Stimulated activated effector memory CD8-positive, alpha-beta T cell treated with anti-CD3 and anti-CD28 coated beads, Interleukin-12 subunit alpha, Interleukin-12 subunit beta, amount 100 ng/mL, for 72 hours (primary cell): Measurements from ENCODE around the gene SUPT16H.
"Not testable (repeated sequence)": the region's sequence is repeated elsewhere in the genome, so short reads cannot be mapped to it uniquely, and the experiment has no call there.

ENCODE experiments used
- ATAC-seq: fragments of 150-1000 bp; cut with Tn5 transposase; 2 replicates; pipeline ENCODE4 v1.10.0; 2021
- DNase-seq, 2 donors: peaks; one replicate each; pipeline ENCODE4 v3.0.0; 2021 to 2022; ENCODE audit warnings: low spot score in 2 of 2
- H3K27ac Mint-ChIP-seq: one replicate; pipeline ENCODE4 v1.8.0; 2022; ENCODE audit warnings: mild to moderate bottlenecking, mixed read lengths
- H3K36me3 Mint-ChIP-seq: one replicate; pipeline ENCODE4 v1.8.0; 2022; ENCODE audit warnings: mild to moderate bottlenecking, mixed read lengths
- H3K4me1 Mint-ChIP-seq: one replicate; pipeline ENCODE4 v1.8.0; 2022; ENCODE audit warnings: mixed read lengths
- H3K4me3 Mint-ChIP-seq: one replicate; pipeline ENCODE4 v1.8.0; 2022; ENCODE audit warnings: mild to moderate bottlenecking, mixed read lengths
- H3K9me3 Mint-ChIP-seq: one replicate; pipeline ENCODE4 v1.8.0; 2022; ENCODE audit warnings: mixed read lengths

Gene SUPT16H

DNA sequence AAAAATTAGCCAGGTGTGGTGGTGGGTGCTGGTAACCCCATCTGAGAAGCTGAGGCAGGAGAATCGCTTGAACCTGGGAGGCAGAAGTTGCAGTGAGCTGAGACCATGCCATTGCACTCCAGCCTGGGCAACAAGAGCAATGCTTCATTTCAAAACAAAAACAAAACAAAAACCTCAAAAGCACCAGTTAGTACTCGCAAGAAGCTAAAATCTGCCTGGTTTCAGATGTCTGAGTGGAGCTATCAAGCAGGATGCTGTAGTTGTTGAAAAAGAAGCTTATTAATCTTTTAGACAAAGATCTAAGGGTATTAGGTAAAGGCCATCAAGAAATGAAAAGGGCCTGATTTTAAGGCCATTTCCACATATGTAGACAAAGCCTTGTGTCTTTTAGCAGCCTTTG is 50.9 kb downstream of the SUPT16H start:
- DNase-seq (no peak), ATAC-seq (no peak)
- Mint-ChIP-seq H3K4me3 (no peak overlapping the region), H3K27ac (no peak overlapping the region), H3K36me3 (no peaks in the 10 kb centered on the region), H3K9me3 (no peaks in the 10 kb centered on the region), H3K4me1 (no peaks in the 10 kb centered on the region)

DNA sequence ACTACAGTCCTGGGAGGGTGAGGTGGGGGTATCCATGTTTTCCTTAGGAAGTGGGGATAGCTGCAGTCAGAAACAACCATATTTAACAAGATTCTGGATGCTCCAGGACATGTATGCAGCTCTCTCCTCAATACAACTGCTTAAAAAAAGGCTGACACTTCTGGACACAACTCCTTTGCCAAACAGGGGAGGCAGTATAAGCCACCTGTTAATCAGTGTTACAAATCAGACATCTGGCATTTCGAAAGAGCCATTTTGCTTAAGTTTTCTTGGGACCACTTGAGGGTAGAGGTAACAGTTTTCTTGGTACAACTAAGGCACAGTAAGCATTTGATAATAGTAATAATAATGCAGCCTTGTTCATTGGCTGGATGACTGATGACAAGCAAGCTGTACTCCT is 56.8 kb downstream of the SUPT16H start:
- no peak for ATAC-seq
- Mint-ChIP-seq H3K27ac (no peak overlapping the region), H3K9me3 (no peaks in the 10 kb centered on the region), H3K4me1 (no peaks in the 10 kb centered on the region), H3K4me3 (no peak overlapping the region), H3K36me3 (no peaks in the 10 kb centered on the region)
- DNase-seq: no peak

DNA sequence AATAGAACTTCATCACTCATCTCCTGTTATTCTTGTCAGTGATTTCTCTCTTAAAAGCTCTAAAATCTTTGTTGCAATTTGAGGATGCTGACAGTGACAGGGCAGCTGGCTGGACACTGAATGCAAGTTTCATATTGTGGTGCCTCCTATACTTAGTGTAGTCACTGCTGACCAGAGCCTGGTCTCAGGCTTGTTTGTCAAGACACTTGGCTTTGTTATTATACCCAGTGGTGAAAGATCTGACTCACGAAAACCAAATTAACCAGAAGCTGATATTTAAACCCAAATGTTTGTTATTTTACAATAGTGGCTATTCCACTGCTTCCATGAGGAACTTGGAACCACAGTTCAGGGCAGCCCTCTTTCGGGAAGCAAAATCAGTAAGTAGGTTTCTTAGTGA is 61.1 kb downstream of the SUPT16H start:
- ATAC-seq (no peak), DNase-seq (no peak)

DNA sequence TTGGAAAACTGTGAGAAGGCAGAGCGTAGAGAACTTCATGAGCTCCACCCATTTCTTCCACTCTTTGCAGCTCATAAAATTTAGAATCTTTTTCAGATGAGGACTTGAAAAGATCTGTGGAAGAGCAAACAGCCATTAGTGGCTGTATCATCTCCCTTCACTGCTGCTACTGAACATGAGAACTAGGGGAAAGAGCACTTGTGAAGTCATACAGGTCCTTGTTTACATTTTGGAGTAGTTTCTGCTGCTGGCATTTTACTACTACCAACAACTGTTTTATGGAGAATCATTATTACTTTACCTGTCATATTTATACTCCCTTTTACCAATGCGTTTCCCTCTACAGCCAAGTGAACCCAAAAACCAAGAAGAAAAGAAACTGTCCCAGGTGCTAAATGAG is 62.9 kb downstream of the SUPT16H start:
- no peak for DNase-seq
- H3K4me1 Mint-ChIP-seq: peaks cover 9% of the 10 kb centered on the region
- no peaks in the 10 kb centered on the region for H3K9me3 Mint-ChIP-seq
- no peak for ATAC-seq
- H3K27ac Mint-ChIP-seq: no peak overlapping the region
- H3K36me3 Mint-ChIP-seq: no peaks in the 10 kb centered on the region
- no peak overlapping the region for H3K4me3 Mint-ChIP-seq

More for the DNA sequence above, 61.1 kb downstream of the SUPT16H start:
- Mint-ChIP-seq H3K36me3 (no peaks in the 10 kb centered on the region), H3K9me3 (no peaks in the 10 kb centered on the region), H3K27ac (no peak overlapping the region), H3K4me1 (peaks cover 9% of the 10 kb centered on the region), H3K4me3 (no peak overlapping the region)

DNA sequence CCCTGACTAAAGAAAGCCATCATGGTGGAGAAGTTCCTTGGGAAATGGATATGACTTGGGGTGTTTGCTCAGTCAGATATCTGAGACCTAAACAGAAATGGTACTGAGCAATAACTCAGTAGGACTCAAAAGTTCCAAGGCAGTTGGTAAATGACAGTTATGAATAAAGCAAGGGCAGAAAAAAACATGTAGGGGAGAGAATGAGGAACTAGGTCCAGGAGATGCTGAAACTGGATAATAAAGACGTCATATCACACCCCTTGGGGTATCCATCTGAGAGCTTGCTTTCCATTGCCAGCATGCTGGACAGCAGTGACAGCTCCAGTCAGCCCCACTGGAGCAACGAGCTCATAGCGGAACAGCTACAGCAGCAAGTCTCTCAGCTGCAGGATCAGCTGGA is 66.4 kb downstream of the SUPT16H start:
- Mint-ChIP-seq H3K9me3 (no peaks in the 10 kb centered on the region), H3K36me3 (no peaks in the 10 kb centered on the region), H3K4me1 (peaks cover 9% of the 10 kb centered on the region), H3K27ac (no peak overlapping the region), H3K4me3 (no peak overlapping the region)
- ATAC-seq (peak; percentile 26), DNase-seq (no peak)

DNA sequence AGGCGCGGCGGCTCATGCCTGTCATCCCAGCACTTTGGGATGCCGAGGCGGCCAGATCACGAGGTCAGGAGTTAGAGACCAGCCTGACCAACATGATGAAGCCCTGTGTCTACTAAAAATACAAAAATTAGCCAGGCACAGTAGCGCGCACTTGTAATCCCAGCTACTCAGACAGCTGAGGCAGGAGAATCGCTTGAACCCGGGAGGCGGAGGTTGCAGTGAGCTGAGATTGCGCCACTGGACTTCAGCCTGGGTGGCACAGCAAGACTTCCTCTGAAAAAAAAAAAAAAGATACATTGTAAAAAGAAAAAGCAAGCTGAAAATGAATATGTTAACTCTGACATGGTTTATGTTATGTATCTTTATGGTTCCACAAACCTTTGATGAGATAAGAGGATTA is 70.3 kb downstream of the SUPT16H start:
- Mint-ChIP-seq H3K27ac (no peak overlapping the region), H3K9me3 (no peaks in the 10 kb centered on the region), H3K36me3 (no peaks in the 10 kb centered on the region), H3K4me3 (no peak overlapping the region), H3K4me1 (peaks cover 10% of the 10 kb centered on the region)
- ATAC-seq (no peak), DNase-seq (no peak)

DNA sequence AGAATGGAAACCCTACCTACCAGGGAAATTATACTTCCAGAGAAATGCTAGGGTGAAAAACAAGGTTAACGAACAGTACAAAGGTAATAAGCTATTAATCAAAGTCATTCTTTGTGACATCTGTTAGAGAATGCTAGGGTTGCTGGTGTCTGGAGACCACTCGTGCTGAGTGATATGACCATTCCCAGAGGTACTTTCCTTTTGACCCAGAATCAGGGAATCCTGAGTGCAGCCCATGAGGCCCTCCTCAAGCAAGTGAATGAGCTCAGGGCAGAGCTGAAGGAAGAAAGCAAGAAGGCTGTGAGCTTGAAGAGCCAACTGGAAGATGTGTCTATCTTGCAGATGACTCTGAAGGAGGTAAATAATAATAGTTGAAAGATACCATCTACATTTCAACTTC is 72.2 kb downstream of the SUPT16H start:
- Mint-ChIP-seq H3K4me3 (no peak overlapping the region), H3K9me3 (no peaks in the 10 kb centered on the region), H3K4me1 (peaks cover 16% of the 10 kb centered on the region), H3K36me3 (no peaks in the 10 kb centered on the region), H3K27ac (no peak overlapping the region)
- ATAC-seq (no peak), DNase-seq (no peak)

DNA sequence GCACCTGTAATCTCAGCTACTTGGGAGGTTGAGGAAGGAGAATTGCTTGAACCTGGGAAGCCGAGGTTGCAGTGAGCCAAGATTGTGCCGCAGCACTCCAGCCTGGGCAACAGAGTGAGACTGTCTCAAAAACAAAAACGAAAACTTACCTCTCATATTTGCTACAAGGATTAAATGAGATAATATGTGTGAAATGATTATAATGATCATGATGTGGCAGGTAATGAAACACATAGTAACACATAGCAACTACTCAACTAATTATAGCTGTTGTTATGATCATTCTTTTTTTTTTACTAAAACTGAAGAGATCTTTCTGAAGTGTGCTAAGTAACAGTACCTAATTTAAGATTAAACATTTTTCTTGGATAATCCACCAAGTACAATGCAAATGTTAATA is 73.9 kb downstream of the SUPT16H start:
- H3K4me3 Mint-ChIP-seq: no peak overlapping the region
- peaks cover 16% of the 10 kb centered on the region for H3K4me1 Mint-ChIP-seq
- no peak overlapping the region for H3K27ac Mint-ChIP-seq
- no peaks in the 10 kb centered on the region for H3K9me3 Mint-ChIP-seq
- H3K36me3 Mint-ChIP-seq: no peaks in the 10 kb centered on the region
- DNase-seq (no peak), ATAC-seq (no peak)

DNA sequence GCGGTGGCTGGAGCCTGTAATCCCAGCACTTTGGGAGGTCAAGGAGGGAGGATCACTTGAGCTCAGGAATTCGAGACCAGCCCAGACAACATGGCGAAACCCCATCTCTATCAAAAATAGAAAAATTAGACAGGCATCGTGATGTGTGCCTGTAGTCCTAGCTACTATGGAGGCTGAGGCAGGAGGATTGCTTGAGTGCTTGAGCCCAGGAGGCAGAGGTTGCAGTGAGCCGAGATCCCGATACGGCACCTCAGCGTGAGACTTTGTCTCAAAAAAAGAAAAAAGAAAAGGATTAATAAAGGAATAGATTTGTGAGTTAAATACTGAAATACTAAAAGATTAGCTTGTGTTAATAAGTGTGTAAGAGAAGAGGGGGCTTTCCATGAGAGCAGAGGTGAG is 74.6 kb downstream of the SUPT16H start:
- ATAC-seq (no peak), DNase-seq (no peak)
- Mint-ChIP-seq H3K4me3 (peak overlapping the region; percentile 57), H3K9me3 (no peaks in the 10 kb centered on the region), H3K4me1 (peaks cover 16% of the 10 kb centered on the region), H3K36me3 (no peaks in the 10 kb centered on the region), H3K27ac (peak overlapping the region; percentile 80)

DNA sequence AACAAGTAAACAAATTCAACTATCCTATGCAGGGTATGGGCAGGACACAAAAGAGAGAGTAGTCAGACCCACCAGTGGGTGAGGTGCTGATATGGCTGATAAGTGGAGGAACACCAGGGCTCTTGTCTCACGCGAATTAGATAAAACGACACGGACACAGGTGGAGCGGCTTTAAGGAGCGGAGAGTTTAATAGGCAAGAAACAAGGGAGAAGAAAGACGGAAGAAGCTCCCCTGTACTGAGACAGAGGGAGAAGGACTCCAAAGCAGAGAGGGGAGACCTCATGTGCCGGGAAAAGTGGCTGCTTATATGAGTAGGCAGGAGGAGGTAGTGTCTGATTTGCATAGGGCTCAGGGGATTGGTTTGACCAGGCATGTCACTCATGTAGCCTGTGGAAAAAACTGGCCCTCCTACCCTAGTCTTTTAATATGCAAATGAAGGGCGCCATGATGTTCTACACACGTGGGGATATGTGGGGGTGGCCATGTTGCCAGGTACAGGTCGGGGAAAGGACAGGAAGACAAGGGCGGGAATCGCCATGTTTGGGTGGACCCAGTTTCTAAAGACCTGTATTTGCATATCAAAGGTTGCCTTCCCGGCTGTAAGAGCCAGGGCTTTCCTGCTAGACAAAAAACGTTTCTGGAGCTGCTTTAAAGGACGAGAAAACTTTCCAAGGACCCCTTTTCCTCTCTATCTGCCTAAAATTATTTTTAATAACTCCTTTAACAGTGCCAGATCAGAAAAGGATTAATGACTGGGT is 75.2 kb downstream of the SUPT16H start:
- peak overlapping the region; percentile 57 for H3K4me3 Mint-ChIP-seq
- DNase-seq (peak; percentile 40 to 67), ATAC-seq (peak; percentile 93)
- no peaks in the 10 kb centered on the region for H3K9me3 Mint-ChIP-seq
- H3K4me1 Mint-ChIP-seq: peaks cover 16% of the 10 kb centered on the region
- peak overlapping the region; percentile 80 for H3K27ac Mint-ChIP-seq
- H3K36me3 Mint-ChIP-seq: no peaks in the 10 kb centered on the region

DNA sequence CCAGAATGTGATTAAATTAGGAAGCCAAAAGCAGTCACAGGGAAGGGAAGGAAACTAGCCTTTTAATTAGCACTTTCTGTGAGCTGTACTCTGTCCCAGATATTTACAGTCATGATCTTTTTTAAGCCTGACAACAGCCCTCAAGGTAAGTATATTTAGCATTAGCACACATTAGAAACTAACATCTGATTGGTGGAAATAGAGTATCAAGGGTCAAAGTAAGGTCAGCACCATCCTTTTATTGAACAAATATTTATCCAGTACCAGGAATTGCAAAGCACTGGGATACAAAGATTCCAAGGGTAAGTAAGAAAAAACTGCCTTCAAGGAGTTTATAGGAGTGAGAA is 75.7 kb downstream of the SUPT16H start:
- H3K4me3 Mint-ChIP-seq: peak overlapping the region; percentile 57
- H3K36me3 Mint-ChIP-seq: no peaks in the 10 kb centered on the region
- no peak for DNase-seq
- no peak for ATAC-seq
- peak overlapping the region; percentile 80 for H3K27ac Mint-ChIP-seq
- peaks cover 16% of the 10 kb centered on the region for H3K4me1 Mint-ChIP-seq
- no peaks in the 10 kb centered on the region for H3K9me3 Mint-ChIP-seq

DNA sequence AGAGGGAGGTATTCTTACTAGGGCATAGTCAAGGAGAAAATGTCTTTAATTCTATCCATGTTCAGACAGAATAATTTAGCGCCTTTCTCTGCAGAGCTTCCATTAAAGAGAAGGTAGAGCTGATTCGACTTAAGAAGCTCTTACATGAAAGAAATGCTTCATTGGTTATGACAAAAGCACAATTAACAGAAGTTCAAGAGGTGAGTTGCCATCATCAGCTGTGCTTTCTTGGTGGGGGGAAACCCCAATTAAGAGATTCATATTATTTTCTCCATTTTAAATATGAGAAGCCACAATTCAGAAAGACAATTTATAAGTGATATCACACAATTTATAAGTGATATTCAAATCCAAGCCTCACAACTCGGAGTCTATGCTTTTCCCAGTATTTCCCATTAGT is 76.2 kb downstream of the SUPT16H start:
- no peak for ATAC-seq
- Mint-ChIP-seq H3K4me1 (peaks cover 16% of the 10 kb centered on the region), H3K27ac (no peak overlapping the region), H3K9me3 (no peaks in the 10 kb centered on the region), H3K36me3 (no peaks in the 10 kb centered on the region), H3K4me3 (no peak overlapping the region)
- no peak for DNase-seq

DNA sequence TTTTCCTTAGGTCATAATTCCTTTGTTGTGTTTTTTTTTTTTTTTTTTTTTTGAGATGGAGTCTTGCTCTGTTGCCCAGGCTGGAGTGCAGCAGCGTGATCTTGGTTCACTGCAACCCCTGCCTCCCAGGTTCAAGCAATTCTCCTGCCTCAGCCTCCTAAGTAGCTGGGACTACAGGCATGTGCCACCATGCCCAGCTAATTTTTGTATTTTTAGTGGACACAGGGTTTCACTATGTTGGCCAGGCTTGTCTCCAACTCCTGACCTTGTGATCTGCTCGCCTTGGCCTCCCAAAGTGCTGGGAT is 81.0 kb downstream of the SUPT16H start:
- not testable (repeated sequence) for ATAC-seq, H3K4me1 Mint-ChIP-seq, H3K27ac Mint-ChIP-seq

DNA sequence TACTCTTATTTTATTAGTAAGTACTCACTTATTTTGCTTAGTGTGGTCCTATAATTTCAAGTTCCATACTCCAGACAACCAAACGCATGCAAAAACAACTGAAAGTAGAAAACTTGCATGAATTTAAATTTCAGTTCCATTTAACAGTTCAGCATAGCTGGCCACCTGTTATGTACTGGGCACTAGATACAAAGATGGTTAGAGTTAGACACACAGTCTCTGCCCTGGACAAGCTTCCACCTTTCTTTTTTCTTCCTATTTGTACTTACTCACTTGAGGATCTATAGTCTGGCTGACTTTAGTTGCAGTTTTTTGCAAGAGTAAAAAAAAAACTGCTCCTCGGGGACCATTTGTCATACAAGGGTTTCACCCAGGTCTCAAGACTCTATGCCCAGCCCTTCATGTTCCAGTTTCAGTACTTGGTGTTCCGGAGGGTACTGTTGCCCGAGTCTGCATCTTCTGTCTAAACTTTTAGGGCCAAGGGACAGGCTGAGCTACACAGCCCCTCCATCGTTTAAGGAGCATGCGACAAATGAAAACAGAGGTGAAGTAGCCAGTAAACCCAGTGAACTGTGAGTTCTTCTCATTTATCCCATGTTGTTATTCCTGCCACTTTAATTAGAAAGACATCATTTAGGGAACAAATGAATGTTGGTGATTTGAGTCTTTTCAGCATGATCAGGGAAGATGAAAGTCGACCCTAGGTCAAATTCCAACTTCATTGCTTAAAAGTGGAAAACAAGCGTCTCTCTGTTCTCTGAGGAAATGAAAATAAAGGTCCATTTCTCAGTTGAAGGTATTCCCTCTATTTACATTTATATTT is 81.6 kb downstream of the SUPT16H start:
- DNase-seq: no peak
- Mint-ChIP-seq H3K27ac (no peak overlapping the region), H3K36me3 (no peaks in the 10 kb centered on the region), H3K4me1 (peaks cover 6% of the 10 kb centered on the region), H3K4me3 (no peak overlapping the region), H3K9me3 (no peaks in the 10 kb centered on the region)
- ATAC-seq: no peak

More for the DNA sequence above, 81.0 kb downstream of the SUPT16H start:
- not testable (repeated sequence) for H3K4me3 Mint-ChIP-seq, H3K36me3 Mint-ChIP-seq, DNase-seq, H3K9me3 Mint-ChIP-seq
